ENCODE results near the gene ATG4D.
A peak's percentile ranks its signal among the peaks of the same experiment; 100 is the strongest.

ATG4D gene

DNA sequence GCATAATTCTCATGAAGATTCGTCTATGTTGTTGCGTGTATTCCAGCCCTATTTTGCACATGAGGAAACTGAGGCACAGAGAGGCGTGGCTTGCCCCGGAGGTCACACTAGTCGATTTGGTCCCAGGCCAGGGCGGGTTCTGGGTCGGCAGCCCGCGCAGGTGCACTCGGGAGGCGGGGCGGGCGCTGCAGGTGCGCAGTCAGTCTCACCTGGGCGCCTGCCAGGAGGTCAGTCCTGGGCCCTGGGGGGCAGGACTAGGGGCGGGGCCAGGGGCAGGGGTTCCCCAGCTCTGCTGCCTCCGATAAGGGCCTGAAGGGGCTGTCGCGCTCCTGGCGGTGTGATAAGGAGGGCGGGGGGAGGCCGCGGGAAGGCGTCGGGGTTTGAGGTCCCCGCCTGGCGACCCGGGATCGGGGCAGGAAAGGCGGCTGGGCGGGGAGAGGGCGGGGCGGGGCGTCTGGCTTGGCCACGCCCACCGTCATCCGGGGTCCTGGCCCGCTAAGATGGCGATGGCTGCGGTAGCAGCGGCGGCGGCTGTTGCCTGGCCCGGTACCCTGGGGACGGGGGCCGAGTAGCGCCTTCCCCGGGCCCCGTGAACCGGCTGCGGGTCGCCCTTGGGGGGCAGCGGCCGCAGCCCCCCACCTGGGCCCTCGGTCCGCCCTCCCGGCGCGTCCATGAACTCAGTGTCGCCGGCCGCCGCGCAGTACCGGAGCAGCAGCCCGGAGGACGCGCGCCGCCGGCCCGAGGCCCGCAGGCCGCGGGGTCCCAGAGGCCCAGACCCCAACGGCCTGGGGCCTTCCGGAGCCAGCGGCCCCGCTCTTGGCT, at the start of gene ATG4D:
Gene ATG4D (plus strand): TSS at position 485 of the 822 bp plus-strand sequence. CDS start 187 bp downstream, at position 672.
- peak; percentile 43 to 73 for DNase-seq

DNA sequence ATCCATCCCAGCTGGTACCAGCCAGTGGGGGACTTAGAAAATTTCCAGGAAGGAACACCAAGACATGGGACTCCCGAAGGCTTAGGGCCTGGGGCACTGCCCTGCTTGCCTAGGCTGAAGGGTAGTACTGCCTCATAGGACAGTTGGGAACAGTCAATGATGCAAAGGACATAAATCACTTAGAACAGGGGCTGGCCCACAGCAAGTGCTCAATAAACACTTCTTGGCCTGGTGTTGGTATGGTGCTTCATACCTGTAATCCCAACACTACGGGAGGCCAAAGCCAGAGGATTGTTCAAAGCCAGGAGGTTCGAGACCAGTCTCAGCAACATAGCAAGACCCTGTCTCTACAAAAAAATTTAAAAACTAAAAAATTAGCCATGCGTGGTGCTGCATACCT, 46.3 kb upstream of the ATG4D start:
- no peak for DNase-seq

DNA sequence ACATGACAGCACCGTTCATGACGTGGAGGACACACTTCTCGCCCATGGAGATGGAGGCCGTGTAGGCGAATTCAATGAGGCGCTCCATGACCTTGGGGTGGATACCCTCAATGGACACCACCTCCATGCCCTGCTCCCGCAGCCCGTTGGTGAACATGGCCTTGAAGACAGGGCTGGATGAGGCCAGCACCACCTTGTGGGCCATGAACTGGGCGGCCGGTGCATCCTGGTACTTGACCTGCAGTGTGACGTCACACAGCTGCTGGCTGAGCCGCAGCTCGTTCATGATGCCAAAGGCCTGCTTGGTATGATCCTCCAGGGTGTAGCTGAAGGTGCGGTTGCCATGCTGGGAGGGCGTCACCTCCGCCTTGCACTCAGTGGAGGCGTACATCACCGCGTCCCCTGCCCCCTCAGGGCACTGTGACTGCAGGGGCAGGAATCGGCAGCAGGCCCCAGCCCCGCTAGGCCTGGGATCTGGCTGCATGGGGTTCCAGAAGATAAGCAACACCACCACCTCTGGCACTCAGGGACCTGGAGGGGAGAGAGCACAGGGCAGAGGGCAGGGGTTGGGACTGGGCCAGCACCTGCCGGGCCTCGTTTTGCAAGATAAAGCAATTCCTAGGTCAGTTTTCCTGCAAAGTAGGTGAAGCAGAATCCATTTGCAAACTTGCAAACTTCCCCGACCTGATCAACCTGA, 44.0 kb upstream of the ATG4D start:
- no peak for DNase-seq

DNA sequence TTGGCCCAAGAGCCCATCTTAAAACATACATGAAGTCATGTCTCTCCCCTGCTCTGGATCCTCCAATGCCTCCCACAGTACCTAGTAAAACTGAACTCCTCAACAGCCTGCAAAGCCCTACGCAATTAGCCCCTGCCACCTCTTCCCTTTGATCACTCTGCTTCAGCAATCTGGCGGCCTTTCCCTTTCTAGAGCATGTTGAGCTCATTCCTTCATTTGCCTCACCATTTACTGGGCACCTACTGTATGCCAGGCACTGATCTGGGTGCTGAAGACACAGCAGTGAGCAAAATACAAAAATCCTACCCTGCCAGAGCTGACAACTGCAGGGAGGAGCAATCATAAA, 43.5 kb upstream of the ATG4D start:
- no peak for DNase-seq

DNA sequence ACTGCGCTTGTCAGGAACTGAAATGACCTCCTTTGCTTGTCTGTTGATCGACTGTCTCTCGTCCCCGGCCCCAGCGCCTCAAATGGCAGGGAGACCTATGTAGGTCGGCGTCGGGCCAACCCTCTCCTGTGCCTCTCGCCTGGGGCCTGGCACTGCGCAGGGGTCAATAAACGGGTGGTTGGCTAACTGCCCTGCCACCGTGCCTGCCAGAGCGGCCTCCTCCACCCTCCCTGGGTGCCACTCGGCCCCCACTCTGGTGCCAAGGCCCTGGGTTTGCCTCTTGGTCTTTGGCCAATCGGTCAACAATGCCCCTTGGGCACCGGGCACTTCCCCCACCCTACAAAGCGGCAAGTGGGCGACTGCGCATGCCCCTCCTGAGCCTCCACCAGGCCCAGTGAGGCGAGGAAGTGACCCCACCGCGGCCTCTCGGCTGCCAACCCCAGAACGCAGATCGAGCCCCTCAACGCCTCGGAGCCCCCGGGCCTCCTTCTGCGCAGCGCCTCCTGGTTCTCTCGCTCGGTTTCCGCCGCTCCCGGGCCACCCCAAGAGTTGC, 41.7 kb upstream of the ATG4D start:
- peak in 1 of 2 experiments; percentile 67 for DNase-seq

DNA sequence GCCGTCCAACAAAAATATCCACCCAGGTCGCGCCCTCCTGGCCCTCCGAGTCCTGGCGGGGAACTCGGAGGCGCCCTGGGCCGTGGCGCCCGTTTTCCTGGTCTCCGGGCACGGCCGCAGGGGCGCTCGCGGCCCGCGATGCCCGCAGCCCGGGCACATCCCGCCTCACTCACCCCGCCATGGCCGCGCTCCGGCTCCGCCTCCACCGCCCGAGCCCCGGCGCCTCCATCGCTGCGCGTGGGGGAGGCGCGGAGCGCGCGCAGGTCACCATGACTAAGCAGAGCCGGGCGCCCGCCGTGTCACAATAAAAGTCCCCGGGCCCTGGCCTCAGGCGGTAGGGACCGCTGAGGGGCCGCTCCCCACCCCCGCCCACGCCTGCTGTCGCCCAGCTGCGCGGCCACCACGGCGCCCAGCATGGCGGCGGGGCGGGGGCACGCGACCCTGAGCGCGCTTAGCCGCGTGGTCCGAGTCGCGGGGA, 41.1 kb upstream of the ATG4D start:
- peak; percentile 82 to 93 for DNase-seq

DNA sequence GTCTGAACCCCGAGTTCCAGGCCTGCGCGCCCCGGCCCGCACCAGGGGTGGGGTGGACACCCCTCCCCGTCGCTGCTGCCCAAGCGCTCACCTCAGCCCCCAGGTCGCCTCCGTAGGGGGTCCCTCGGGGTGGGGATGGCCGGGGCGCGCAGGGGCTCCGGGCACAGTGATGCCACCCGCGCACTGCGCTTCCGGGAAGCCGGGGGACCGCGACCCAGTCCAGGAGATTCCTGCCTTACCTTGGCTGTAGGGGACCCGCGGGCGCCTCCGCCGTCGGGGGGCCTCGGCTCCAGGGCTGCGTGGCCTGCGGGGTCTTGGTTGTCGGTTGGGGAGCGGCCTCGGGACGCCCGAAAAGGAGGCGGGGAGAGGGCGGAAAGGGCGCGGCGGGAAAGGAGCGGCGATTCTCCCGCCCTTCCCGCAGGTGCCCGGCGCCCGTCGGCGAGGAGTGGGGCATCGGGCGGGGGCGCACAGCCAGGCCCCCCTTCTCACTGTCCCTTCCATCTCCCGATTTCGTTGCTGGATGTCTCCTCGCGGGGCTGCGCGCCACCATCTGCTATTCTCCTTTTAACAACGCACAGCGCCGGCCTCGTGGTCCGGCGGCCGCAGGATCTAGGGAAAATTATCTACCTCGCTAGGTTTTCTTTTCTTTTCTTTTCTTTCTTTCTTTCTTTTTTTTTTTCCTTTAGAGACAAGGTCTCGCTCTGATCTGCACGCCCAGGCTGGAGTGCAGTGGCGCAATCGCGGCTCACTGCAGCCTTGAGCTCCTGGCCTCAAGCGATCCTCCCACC, 40.5 kb upstream of the ATG4D start, which contains the start of gene KEAP1:
Gene KEAP1 (minus strand): TSS at position 355 of the 788 bp plus-strand sequence. CDS start 3,323 bp downstream, outside the sequence.
- peak in 1 of 2 experiments; percentile 45 for DNase-seq

DNA sequence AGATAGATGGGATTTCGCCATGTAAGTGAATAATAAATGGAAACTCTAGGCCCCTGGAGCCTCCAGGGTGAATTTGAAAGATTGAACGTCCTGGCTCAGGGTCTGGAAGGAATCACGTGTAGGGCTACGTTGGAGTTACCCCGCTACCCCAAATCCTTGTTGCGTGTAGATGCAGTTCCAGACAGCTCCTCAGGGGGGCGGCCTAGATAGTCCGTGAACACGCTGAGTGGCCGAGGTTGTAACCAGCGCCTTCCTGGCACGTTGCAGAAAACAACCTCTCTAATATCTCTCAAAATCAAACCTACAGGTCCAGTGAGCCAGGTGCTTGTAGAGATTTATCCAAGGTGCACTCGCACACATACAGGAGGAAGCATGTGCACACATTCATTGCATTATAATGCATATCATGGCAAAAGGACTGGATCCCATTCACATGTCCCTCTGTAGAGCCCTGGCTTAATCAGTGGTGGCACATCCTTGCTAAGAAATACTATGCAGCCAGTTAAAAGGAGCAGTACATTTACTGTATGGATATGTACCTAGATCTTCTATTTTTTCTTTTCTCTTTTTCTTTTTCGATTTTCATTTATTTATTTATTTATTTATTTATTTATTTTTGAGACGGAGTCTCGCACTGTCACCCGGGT, 38.0 kb upstream of the ATG4D start:
- DNase-seq = peak; percentile 57 to 68

DNA sequence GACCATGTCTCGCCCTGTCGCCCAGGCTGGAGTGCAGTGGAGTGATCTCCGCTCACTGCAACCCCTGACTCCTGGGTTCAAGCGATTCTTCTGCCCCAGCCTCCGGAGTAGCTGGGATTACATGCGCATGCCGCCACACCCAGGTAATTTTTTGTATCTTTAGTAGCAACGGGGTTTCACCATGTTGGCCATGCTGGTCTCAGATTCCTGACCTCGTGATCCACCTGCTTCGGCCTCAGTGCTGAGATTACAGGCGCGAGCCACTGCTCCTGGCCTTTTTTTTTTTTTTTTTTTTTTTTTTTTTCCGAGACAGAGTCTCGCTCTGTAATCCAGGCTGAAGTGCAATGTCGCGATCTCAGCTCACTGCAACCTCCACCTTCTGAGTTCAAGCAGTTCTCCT, 35.7 kb upstream of the ATG4D start:
- no peak for DNase-seq

DNA sequence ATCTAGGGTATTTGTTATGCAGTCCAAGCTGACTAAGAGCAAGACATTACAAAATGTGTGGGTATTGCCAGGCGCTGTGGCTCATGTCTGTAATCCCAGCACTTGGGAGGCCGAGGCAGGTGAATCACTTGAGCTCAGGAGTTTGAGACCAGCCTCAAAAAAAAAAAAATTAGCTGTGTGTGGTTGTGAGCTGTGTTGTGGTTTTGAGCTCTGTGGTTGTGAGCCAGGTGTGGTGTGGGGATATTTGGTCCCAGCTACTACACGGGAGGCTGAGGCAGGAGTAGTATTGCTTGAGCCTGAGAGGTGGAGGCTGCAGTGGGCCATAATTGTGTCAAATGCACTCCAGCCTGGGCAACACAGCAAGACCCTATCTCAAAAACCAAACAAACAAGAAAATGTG, 35.0 kb upstream of the ATG4D start:
- no peak for DNase-seq

DNA sequence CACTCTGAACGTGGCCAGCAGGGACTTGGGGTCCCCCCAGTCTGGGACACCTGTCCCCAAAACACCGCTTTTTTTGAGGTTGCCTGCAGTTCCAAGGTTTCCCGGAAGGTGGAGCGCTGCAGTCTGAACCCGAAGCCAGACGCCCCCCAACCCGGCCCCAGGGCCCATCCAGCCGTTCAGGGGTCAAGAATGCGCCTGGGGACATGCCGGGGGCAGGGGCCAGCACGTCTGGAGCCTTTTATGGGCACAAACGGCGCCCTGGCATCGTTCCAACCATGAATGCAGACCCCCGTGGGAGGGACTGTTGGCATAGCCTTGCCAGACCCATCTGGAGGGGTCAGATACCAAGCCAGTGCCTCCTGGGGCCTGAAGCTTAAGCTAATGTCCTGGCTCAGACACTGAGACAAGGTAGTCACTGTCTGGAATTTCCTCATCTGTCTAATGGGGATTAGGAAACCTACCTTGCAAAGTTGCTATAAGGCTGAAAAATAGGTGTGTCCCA, 33.4 kb upstream of the ATG4D start:
- no peak for DNase-seq

DNA sequence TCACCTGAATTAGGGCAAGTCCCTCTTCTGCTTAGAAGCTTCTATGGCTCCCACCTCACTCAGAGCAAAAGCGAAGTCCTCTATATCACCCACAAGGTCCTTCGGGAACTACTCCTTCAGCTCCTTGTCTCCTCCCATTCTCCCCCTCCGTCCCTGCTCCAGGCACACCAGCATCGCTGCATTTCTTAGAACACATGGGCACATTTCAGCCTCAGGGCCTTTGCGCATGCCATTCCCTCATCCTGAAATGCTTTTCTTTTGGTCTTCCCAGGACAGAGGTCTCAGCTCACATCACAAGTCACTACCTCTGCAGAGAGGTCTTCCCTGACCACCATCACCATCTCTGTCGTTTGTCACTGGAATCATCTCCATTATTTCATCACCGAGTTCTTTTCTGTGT, 30.5 kb upstream of the ATG4D start:
- no peak for DNase-seq

DNA sequence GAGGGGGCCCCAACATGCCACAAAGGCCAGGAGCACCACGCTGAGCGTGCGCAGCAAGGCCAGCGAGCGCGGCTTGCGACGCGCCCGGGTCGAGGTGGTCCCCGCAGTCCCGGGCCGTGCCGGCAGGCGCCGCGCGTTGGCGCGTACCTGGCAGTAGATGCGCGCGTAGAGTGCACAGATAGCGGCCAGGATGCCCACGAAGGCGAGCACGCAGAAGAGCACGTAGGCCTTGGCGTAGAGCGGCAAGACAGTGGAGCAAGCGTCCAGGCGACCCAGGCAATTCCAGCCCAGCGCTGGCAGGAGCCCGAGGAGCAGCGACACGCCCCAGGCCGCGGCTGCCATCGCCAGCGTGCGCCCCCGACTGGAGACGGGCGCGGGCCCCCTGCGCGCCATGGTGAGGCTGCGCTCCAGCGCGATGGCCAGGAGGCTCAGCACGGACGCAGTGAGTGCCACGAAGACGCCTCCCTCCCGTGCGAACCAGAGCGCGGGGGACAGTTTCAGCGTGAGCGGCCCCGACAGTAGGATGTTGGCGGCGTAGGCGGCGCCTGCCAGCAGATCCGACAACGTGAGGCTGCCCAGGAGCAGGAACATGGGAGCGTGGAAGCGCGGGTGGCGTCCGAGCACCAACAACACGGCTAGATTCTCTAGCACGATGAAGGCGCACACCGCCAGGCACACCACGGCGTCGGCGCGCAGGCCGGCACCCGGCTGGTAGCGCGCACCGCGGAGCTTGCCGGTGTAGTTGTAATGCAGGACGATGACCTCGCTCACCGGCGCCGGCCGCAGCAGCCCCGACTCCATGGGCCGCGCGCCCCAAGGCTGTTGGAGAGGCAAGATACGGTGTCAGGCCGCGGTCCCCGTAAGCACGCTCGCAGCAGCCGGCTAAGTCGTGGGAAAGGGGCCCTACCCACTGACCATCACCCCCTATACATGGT, 29.2 kb upstream of the ATG4D start:
- no peak for DNase-seq

DNA sequence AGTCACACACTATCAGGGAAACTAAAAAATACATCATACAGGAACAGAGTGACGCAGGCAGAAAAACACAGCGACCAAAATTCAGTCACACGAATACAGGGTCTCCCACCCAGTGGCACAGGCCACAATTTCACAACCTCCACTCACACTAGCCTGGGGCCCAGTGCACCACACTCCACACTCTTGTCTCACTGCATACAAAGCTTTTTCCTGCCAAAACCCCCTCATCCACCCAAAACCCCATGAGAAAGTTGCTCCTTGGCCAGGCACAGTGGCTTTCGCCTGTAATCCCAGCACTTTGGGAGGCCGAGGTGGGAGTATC, 27.7 kb upstream of the ATG4D start:
- no peak for DNase-seq

DNA sequence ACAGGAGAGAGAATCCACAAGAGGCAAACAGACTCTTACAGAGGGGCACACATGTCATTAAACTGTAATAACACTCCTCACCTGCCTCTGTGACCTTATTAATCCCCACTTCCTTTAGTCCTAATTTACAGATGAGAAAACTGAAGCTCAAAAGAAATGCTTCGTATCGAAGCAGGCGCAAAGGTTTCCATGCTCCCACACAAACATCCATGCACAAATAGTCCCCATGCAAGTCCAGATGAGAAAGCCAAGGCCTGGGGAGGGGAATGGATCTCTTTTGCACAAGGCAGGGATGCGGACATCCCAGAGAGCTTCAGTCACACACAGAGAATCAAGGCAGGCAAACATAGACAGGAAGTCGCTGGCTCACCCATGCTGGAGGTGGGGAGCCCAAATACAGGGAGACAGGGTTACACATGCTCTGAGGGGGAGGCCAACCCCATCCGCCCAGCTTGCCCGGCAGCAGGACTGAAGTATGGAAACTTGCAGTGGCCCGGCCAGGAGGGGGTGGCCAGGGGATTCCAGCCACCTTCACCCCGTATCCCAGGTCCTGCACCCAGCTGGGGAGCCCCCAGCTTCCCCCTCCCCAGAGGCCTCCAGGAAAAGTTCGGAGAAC, 26.9 kb upstream of the ATG4D start:
- DNase-seq = no peak

DNA sequence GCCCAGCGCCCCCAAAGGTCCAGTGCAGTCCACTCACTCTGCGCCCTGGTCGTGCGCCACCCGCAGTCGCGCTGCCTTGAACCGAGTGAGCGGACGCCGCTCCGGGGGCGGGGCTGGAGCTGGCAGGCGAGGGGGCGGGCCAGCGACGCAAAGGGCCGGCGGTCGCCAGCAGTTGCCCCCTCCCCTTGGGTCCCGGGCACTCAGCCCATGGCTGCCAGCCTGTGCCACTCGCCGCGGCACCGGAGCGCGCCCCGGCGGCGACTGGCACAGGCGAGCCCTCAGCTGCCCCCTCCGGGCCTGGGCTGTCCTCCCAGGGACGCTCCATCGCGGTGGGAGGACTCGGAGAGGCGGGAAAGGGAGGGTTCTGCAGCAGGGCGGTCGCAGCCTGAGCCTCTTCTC, 26.3 kb upstream of the ATG4D start, which contains the start of gene S1PR5:
Gene S1PR5 (minus strand): TSS at position 87 of the 399 bp plus-strand sequence. CDS start 2,436 bp downstream, outside the sequence.
- DNase-seq = peak in 1 of 2 experiments; percentile 40

DNA sequence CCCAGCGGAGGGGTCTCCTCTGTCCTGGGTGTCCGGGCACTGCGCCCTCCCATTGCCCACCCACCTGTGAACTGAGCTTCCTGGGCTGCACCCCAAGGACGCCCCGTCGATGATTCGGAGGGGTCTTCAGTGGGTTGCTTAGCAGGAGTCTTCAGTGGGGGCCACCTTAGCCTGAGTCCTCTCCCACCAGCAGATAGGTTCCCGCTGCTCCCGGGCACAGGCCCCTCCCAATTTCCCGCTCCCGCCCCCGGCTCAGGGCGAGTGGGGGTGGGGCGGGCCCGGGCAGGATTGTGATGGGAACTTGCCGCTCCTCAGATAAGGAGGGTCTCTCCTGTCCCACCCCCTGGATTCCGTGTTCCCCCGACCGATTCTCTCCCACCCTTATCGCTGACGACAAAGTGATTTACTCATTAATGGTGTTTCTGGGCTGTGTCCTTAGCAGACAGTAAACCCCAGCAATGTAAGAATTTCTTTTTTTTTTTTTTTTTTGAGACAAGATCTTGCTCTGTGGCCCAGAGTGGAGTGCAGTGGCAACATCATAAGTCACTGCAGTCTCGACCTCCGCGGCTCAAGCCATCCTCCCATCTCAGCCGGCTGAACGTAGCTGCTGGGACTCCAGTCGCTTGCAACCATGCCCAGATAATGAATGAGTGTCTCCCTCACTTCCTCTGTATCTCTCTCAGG, 25.8 kb upstream of the ATG4D start:
- peak in 1 of 2 experiments; percentile 16 for DNase-seq

DNA sequence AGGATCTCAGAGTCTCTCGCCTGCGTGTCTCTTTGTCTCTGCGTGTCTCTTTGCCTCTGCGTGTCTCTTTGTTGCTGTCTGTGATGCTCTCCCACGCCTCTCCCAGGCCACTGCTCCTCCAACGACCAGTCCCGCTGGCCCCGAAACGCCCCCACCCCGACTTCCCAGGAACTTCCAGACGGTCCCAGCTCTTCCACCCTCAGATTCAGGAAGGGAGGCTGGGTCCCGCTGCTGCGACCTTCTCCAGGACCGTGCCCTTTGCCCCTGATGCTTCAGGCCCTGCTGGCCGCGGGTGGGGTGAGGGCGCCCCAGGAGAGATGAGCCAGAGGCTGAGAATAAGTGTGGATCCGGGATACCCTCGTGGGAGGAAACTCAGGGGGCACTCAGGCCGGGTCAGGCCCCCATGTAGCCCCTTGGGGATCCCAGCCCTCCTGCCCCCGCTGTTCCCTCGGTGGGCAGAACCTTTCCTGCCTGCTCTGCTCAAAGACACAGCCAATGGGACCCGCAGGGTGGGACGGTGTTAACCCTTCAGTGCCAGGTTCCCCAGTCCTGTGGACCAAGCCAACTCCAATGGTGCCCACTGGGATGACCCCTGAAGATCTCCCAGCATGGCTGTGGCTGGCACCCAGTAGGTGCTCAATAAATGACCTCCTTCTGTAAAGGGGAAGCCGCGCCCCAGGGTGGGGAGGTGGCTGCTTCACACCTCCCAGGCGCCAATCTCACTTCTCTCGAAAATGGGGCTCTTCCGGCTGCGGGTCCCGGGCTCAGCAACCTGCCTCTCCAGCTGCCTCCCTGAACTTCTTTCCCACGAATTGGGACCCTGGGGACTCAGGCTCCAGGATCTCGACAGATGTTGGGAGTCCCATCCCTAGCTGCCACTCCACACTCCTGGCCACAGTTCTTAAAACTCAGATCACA, 25.0 kb upstream of the ATG4D start:
- DNase-seq = no peak

DNA sequence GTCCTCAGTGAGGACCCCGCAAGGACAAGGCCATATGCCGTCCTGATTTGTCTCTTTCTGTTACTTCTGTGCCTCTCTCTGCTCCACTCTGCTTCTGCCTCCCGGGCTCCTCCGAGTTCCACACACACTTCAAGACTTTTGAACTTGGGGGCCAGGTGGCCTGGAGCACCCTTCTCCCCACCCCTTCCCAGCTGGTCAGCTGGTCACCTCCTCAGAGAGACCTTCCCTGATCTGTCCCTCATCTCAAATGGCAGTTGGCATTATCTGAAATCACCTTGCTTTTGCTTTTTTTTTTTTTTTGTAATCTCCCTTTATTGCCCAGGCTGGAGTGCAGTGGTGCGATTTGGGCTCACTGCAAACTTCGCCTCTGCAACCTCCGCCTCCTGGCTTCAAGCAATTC, 24.3 kb upstream of the ATG4D start:
- no peak for DNase-seq

Data from SHP77 (cell line).